HG03039 (cell line): ENCODE results near the gene RAD18.

Experiments
- ATAC-seq: cut with Tn5 transposase; IDR thresholded peaks from one replicate; pipeline ENCODE4 v1.9.1; 2021; ENCODE audit warnings: mild to moderate bottlenecking, moderate library complexity; ENCODE audit not compliant: unreplicated experiment

The RAD18 gene

GRCh38 chr3:8838765-8839423, 124.4 kb downstream of the RAD18 start:
- no peak for ATAC-seq

DNA sequence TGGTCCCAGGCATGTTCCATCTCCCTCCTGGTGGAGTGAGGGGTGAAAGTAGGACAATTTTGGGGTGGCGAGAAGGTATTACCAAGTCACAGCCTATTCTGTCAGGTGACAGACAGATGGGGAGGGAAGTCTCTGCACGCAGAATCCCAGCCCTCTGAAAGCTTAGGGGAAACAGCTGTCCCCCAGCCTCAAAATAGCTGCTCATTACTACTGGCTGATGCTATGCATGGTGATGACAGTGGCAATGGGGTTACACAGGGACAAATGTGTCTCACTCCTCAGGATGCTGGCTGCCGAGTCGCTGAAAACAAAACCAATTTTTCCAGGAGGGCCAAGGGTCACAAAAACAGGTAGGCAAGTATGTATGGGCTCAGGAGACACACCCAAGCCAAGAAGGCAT, 125.0 kb downstream of the RAD18 start:
- ATAC-seq, result no peak

DNA sequence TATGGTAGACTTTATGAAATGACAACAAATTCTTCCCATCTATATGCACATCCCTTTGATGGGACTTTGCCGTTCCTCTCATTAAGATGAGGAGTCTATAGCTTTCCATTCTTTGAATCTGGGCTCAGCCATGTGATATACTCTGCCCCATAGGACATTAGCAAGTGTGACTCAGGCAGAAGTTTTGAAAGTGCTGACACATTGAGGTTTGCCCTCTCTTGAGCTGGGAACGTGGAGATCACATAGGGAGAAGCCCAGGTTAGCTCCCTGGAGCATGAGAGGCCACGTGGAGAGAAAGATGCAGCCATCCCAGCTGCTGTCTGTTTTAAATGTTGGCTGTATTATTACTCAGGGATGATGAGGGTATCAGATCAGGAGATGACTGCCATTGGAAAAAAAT, 126.1 kb downstream of the RAD18 start:
- ATAC-seq, result no peak

DNA sequence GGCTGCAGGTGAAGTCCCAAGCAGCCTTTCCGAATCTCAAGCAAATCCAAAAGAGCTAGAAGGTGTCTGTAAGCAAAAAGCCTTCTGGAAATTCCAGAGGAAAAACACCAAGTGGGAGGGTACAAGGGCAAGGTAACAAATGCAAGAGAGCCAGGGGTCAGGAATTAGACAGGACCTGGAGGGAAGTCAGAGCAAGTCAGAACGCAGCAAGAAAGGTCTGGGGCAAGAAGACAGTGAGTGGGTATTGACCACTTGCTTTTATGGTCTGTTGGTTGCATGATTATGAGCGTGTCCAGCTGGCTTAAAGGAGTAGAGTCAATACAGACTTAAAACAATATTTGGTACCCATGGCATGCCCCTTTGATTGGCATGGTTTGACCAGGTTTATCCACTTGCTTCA, 127.2 kb downstream of the RAD18 start:
- no peak for ATAC-seq

DNA sequence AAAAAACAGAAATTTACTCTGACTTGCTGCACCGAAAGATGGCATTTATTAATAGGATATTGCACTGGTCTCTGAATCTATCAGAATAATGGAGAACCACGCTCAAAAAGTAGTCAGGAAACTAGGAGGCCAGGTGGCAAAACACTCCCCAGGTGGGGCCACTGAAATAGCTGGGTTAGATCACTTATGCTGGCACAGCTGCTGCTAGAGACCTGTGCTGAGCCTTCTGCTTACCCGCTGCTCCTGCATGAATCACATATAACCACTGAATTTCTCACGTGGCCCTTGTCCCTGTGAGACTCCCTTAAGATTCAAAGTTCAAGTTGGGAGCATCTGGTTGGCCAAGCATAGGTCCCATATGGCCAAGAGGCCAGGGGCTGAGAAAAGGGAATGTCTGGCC, 127.9 kb downstream of the RAD18 start:
- ATAC-seq, result no peak

DNA sequence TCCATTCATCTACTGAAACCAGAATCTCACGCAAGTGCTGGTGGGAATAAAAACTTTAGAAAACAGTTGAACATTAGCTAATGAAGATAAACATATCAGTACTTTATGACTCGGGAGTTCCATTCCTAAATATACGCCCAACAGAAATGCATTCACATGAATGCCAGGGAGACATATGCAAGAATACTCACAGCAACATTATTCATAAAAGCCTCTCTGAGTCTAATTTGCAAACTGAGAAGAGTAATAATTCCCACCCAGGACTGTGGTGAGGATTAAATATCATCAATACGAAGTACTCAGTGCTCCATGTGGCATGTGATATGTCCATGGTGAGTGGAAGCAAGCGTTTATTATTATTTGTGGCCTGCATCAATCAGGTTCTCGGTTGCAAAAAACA, 128.3 kb downstream of the RAD18 start:
- ATAC-seq, result no peak

GRCh38 chr3:8827641-8828040, 135.6 kb downstream of the RAD18 start:
- ATAC-seq, result no peak
